HCT116 (cell line): Measurements from ENCODE around the gene NHSL1. TPM values are rescaled to one million over a fixed set of nuclear protein-coding genes. Genes with fewer than 3 reads are reported as not detected.

Experiments used
- ATAC-seq: fragments of 200-7000 bp; cut with Tn5 transposase; 2 replicates; pipeline ENCODE4 v1.9.1; 2020; ENCODE audit warnings: mild to moderate bottlenecking, moderate library complexity
- BruUV-seq: library from RNA; stranded (reverse); fragments of 400-500 nt; replicated peaks from 2 replicates; lab custom pipeline; 2021; lab: Mats Ljungman, UMichigan
- CTCF ChIA-PET: fragments of 300-600 bp; sonication (Branson Sonifier 250); formaldehyde crosslinking; loops from one replicate; lab custom pipeline; 2021; ENCODE audit warnings: antibody characterized with exemption; lab: Charles Lee
- POLR2A ChIA-PET: fragments of 300-600, 350-600 bp; sonication (Branson Sonifier 250); formaldehyde crosslinking; loops from one replicate; lab custom pipeline; 2021; ENCODE audit warnings: antibody characterized with exemption; lab: Charles Lee
- RAD21 ChIA-PET, 2 experiments: fragments of 300-600 bp; sonication (Branson Sonifier 250); formaldehyde crosslinking; loops; one replicate each; lab custom pipeline; 2023; ENCODE audit warnings: low total read pairs in 2 of 2; ENCODE audit not compliant: uncharacterized antibody in 2 of 2, unreplicated experiment in 2 of 2, low non-redundant PET in 1 of 2; lab: Charles Lee
- DNase-seq: peaks from one replicate; pipeline ENCODE4 v3.0.0-alpha.2; 2010; ENCODE audit warnings: low read depth, low spot score
- H2AFZ ChIP-seq: fragments of 200-600 bp; shearing (Covaris generic), sonication (generic); 2 replicates; pipeline ENCODE4 v1.6.1; 2017; ENCODE audit warnings: low read depth, mixed run types, mixed read lengths, antibody characterized with exemption, low read length; ENCODE audit not compliant: poor library complexity, severe bottlenecking
- H3K27ac ChIP-seq: 2 replicates; pipeline ENCODE4 v1.5.1; 2012; ENCODE audit warnings: low read depth, low read length
- H3K27me3 ChIP-seq: fragments of 200-600 bp; sonication (generic); 2 replicates; pipeline ENCODE4 v1.6.1; 2016; ENCODE audit warnings: mixed run types, low read length, mixed read lengths; ENCODE audit not compliant: insufficient read depth
- H3K36me3 ChIP-seq, 2 experiments: fragments of 200-500 bp in 1 of 2; fragments of 200-600 bp in 1 of 2; sonication (Bioruptor generic) in 1 of 2; sonication (generic) in 1 of 2; 2 replicates each; pipeline versions ENCODE4 v1.5.1 to v1.6.1; 2014 to 2016; ENCODE audit warnings: low read length in 2 of 2, inconsistent platforms in 1 of 2, mixed read lengths in 1 of 2, mixed run types in 1 of 2; ENCODE audit not compliant: insufficient read depth in 2 of 2, control insufficient read depth in 1 of 2
- H3K4me1 ChIP-seq, 2 experiments: fragments of 200-600 bp in 1 of 2; sonication (generic) in 1 of 2; 2 replicates each; pipeline versions ENCODE4 v1.5.1 to v1.6.1; 2012 to 2017; ENCODE audit warnings: low read length in 2 of 2, inconsistent platforms in 1 of 2, mild to moderate bottlenecking in 1 of 2, mixed read lengths in 1 of 2, mixed run types in 1 of 2, moderate library complexity in 1 of 2; ENCODE audit not compliant: insufficient read depth in 2 of 2, control insufficient read depth in 1 of 2
- H3K4me2 ChIP-seq: fragments of 200-600 bp; sonication (generic); 2 replicates; pipeline ENCODE4 v1.6.1; 2017; ENCODE audit warnings: mixed run types, low read length, mixed read lengths
- H3K4me3 ChIP-seq, 2 experiments: fragments of 200-600 bp in 1 of 2; sonication (generic) in 1 of 2; replicated peaks in 1 of 2; 2 replicates each; pipeline ENCODE4 v1.5.1; 2011 to 2016; ENCODE audit warnings: low read length in 2 of 2, control low read depth in 1 of 2, low read depth in 1 of 2, mild to moderate bottlenecking in 1 of 2, mixed read lengths in 1 of 2, mixed run types in 1 of 2
- H3K79me2 ChIP-seq: fragments of 200-600 bp; sonication (generic); 2 replicates; pipeline ENCODE4 v1.6.1; 2017; ENCODE audit warnings: mild to moderate bottlenecking, mixed run types, low read length, moderate library complexity, mixed read lengths; ENCODE audit not compliant: insufficient read depth
- H3K9ac ChIP-seq: fragments of 200-600 bp; sonication (generic); 2 replicates; pipeline ENCODE4 v1.6.1; 2016; ENCODE audit warnings: low read length, mixed read lengths
- H3K9me2 ChIP-seq: fragments of 200-600 bp; sonication (generic), shearing (Covaris generic); 2 replicates; pipeline ENCODE4 v1.6.1; 2017; ENCODE audit warnings: mixed run types, mild to moderate bottlenecking, moderate library complexity; ENCODE audit not compliant: insufficient read depth
- H3K9me3 ChIP-seq, 2 experiments: fragments of 200-500 bp in 1 of 2; fragments of 200-600 bp in 1 of 2; sonication (Bioruptor generic) in 1 of 2; sonication (generic) in 1 of 2; 2 replicates each; pipeline ENCODE4 v1.6.1; 2014 to 2017; ENCODE audit warnings: low read length in 2 of 2, mixed read lengths in 2 of 2, inconsistent platforms in 1 of 2, low read depth in 1 of 2, mild to moderate bottlenecking in 1 of 2, mixed run types in 1 of 2, moderate library complexity in 1 of 2; ENCODE audit not compliant: control insufficient read depth in 1 of 2, insufficient read depth in 1 of 2
- H4K20me1 ChIP-seq: fragments of 200-600 bp; sonication (generic), shearing (Covaris generic); 2 replicates; pipeline ENCODE4 v1.6.1; 2017; ENCODE audit warnings: mixed run types, mild to moderate bottlenecking, moderate library complexity; ENCODE audit not compliant: insufficient read depth
- CEBPB ChIP-seq: IDR thresholded peaks from 2 replicates; pipeline ENCODE4 v1.6.1; 2012; ENCODE audit warnings: low read depth
- EGR1 ChIP-seq: IDR thresholded peaks from 2 replicates; pipeline ENCODE4 v1.6.1; 2012; ENCODE audit warnings: low read depth
- ELF1 ChIP-seq: IDR thresholded peaks from 2 replicates; pipeline ENCODE4 v1.6.1; 2012; ENCODE audit warnings: low read depth, borderline replicate concordance
- EZH2 ChIP-seq: fragments of 200-600 bp; sonication (generic); IDR thresholded peaks from 2 replicates; pipeline ENCODE4 v1.6.1; 2017; ENCODE audit warnings: antibody characterized with exemption, mixed run types
- FOSL1 ChIP-seq: IDR thresholded peaks from 2 replicates; pipeline ENCODE4 v1.6.1; 2012; ENCODE audit warnings: low read depth
- POLR2A ChIP-seq: IDR thresholded peaks from 2 replicates; pipeline ENCODE4 v1.7.0; 2011; ENCODE audit warnings: borderline replicate concordance; ENCODE audit not compliant: insufficient read depth, insufficient read length; ENCODE audit errors: extremely low read depth
- POLR2AphosphoS5 ChIP-seq: IDR thresholded peaks from 2 replicates; pipeline ENCODE4 v1.6.1; 2011; ENCODE audit warnings: mild to moderate bottlenecking, low read depth, low read length, moderate library complexity
- RAD21 ChIP-seq: IDR thresholded peaks from 2 replicates; pipeline ENCODE4 v1.6.1; 2012; ENCODE audit warnings: low read depth, mild to moderate bottlenecking
- SIN3A ChIP-seq: IDR thresholded peaks from 2 replicates; pipeline ENCODE4 v1.6.1; 2012; ENCODE audit warnings: low read depth
- SP1 ChIP-seq: IDR thresholded peaks from 2 replicates; pipeline ENCODE4 v1.6.1; 2012; ENCODE audit warnings: low read depth
- SRF ChIP-seq: IDR thresholded peaks from 2 replicates; pipeline ENCODE4 v1.6.1; 2012; ENCODE audit warnings: low read depth
- TCF7L2 ChIP-seq: IDR thresholded peaks from 2 replicates; pipeline ENCODE4 v1.7.0; 2011; ENCODE audit warnings: borderline replicate concordance, inconsistent platforms; ENCODE audit not compliant: insufficient read depth, insufficient read length; ENCODE audit errors: extremely low read depth
- YY1 ChIP-seq: IDR thresholded peaks from 2 replicates; pipeline ENCODE4 v1.6.1; 2011; ENCODE audit warnings: low read length, low read depth, moderate library complexity, mild to moderate bottlenecking; ENCODE audit not compliant: insufficient replicate concordance; ENCODE audit errors: extremely low read depth
- ZFX ChIP-seq: fragments of 450-650 bp; IDR thresholded peaks from 2 replicates; pipeline ENCODE4 v1.6.1; 2017
- ZNF274 ChIP-seq: fragments of 200-500 bp; sonication (Bioruptor generic); IDR thresholded peaks from 2 replicates; pipeline ENCODE4 v1.6.1; 2014; ENCODE audit warnings: mild to moderate bottlenecking, low read depth, low read length, inconsistent platforms
- intact Hi-C: fragments of 100-400 bp; cut with micrococcal nuclease; formaldehyde crosslinking; loops from 2 replicates; pipeline ENCODE4 v1.10.0; 2022
- total RNA-seq: library from RNA; stranded (reverse); gene quantifications from one replicate; pipeline ENCODE4 v1.2.1, GENCODE V29; 2021; ENCODE audit not compliant: unreplicated experiment
- TF ChIP-seq, protein P1 (sequence below), 3 experiments: fragments of 200-600 bp in 1 of 3; sonication (generic) in 1 of 3; IDR thresholded peaks in 2 of 3; conservative IDR thresholded peaks in 1 of 3; 2 replicates each; pipeline ENCODE4 v1.5.1; 2012 to 2017; ENCODE audit warnings: low read depth in 2 of 3, low read length in 2 of 3, antibody characterized with exemption in 1 of 3, borderline replicate concordance in 1 of 3, control low read depth in 1 of 3, mild to moderate bottlenecking in 1 of 3, mixed read lengths in 1 of 3, mixed run types in 1 of 3, moderate library complexity in 1 of 3; ENCODE audit not compliant: insufficient read depth in 1 of 3
- TF ChIP-seq, protein P2 (sequence below): IDR thresholded peaks from 2 replicates; pipeline ENCODE4 v1.6.1; 2011; ENCODE audit warnings: mild to moderate bottlenecking, low read length, moderate library complexity; ENCODE audit not compliant: insufficient replicate concordance; ENCODE audit errors: extremely low read depth
- TF ChIP-seq, protein P3 (sequence below): IDR thresholded peaks from 2 replicates; pipeline ENCODE4 v1.6.1; 2012; ENCODE audit warnings: low read depth
- TF ChIP-seq, protein P4 (sequence below): IDR thresholded peaks from 2 replicates; pipeline ENCODE4 v1.6.1; 2012

The NHSL1 gene
- total RNA-seq, 1 experiment from 2014 or later: 15.4 TPM

DNA sequence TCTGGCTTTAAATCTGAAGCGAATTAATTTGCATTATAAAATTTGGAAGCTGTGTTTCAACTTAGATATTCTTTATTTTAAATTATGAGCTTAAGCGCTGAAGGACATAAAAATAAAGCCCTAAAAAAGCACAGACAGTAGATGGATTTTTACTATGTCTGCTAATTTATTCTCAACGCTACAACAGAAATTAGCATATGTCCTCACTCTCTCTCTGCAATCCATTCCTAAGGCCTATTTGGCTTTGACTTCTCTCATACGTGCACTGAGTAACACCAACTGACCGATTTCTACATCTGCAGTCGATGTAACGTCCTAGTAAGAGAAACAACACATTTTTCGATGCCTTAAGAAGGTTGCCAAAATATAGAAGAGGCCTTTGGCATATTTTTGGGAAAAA, 71.6 kb downstream of the NHSL1 start:
- Histone ChIP-seq H3K27me3 (no peaks in the 10 kb centered on the region), H4K20me1 (no peaks in the 10 kb centered on the region), H3K9me3 (no peaks in the 10 kb centered on the region), H3K36me3 (no peaks in the 10 kb centered on the region), H2AFZ (no peak overlapping the region), H3K79me2 (no peaks in the 10 kb centered on the region), H3K9me2 (no peaks in the 10 kb centered on the region), H3K27ac (no peak overlapping the region), H3K4me3 (no peak overlapping the region), H3K4me1 (no peaks in the 10 kb centered on the region), H3K4me2 (no peak overlapping the region), H3K9ac (no peak overlapping the region)
- DNase-seq (no peak), ATAC-seq (no peak)
- no TSS peak for BruUV-seq
- POLR2A ChIA-PET: no interaction called here
- intact Hi-C loops: loop anchor here (2.0 to 5.0 kb wide), 3 partner anchors 161 to 339 kb away; no protein-coding TSS in a partner anchor
- RAD21 ChIA-PET: no interaction called here
- TF ChIP-seq POLR2A: no peak
- no peak for TF ChIP-seq EGR1
- no peak for TF ChIP-seq SIN3A
- no peak for TF ChIP-seq SP1
- no peak for TF ChIP-seq CEBPB
- TF ChIP-seq, protein P1, sequence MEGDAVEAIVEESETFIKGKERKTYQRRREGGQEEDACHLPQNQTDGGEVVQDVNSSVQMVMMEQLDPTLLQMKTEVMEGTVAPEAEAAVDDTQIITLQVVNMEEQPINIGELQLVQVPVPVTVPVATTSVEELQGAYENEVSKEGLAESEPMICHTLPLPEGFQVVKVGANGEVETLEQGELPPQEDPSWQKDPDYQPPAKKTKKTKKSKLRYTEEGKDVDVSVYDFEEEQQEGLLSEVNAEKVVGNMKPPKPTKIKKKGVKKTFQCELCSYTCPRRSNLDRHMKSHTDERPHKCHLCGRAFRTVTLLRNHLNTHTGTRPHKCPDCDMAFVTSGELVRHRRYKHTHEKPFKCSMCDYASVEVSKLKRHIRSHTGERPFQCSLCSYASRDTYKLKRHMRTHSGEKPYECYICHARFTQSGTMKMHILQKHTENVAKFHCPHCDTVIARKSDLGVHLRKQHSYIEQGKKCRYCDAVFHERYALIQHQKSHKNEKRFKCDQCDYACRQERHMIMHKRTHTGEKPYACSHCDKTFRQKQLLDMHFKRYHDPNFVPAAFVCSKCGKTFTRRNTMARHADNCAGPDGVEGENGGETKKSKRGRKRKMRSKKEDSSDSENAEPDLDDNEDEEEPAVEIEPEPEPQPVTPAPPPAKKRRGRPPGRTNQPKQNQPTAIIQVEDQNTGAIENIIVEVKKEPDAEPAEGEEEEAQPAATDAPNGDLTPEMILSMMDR (IDR thresholded peaks at IDR 0.05 in 2 of 3, conservative IDR thresholded peaks at IDR 0.05 in 1 of 3; ENCODE audit: borderline replicate concordance in 1 of 3, insufficient read depth in 1 of 3, low read depth in 2 of 3, low read length in 2 of 3): no peak
- TF ChIP-seq SRF: no peak
- TF ChIP-seq, protein P2, sequence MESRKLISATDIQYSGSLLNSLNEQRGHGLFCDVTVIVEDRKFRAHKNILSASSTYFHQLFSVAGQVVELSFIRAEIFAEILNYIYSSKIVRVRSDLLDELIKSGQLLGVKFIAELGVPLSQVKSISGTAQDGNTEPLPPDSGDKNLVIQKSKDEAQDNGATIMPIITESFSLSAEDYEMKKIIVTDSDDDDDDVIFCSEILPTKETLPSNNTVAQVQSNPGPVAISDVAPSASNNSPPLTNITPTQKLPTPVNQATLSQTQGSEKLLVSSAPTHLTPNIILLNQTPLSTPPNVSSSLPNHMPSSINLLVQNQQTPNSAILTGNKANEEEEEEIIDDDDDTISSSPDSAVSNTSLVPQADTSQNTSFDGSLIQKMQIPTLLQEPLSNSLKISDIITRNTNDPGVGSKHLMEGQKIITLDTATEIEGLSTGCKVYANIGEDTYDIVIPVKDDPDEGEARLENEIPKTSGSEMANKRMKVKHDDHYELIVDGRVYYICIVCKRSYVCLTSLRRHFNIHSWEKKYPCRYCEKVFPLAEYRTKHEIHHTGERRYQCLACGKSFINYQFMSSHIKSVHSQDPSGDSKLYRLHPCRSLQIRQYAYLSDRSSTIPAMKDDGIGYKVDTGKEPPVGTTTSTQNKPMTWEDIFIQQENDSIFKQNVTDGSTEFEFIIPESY: no peak
- no peak for TF ChIP-seq ZFX
- no peak for TF ChIP-seq TCF7L2
- TF ChIP-seq ELF1: no peak
- TF ChIP-seq FOSL1: no peak
- TF ChIP-seq EZH2: no peak
- no peak for TF ChIP-seq RAD21
- no peak for TF ChIP-seq ZNF274
- TF ChIP-seq, protein P3, sequence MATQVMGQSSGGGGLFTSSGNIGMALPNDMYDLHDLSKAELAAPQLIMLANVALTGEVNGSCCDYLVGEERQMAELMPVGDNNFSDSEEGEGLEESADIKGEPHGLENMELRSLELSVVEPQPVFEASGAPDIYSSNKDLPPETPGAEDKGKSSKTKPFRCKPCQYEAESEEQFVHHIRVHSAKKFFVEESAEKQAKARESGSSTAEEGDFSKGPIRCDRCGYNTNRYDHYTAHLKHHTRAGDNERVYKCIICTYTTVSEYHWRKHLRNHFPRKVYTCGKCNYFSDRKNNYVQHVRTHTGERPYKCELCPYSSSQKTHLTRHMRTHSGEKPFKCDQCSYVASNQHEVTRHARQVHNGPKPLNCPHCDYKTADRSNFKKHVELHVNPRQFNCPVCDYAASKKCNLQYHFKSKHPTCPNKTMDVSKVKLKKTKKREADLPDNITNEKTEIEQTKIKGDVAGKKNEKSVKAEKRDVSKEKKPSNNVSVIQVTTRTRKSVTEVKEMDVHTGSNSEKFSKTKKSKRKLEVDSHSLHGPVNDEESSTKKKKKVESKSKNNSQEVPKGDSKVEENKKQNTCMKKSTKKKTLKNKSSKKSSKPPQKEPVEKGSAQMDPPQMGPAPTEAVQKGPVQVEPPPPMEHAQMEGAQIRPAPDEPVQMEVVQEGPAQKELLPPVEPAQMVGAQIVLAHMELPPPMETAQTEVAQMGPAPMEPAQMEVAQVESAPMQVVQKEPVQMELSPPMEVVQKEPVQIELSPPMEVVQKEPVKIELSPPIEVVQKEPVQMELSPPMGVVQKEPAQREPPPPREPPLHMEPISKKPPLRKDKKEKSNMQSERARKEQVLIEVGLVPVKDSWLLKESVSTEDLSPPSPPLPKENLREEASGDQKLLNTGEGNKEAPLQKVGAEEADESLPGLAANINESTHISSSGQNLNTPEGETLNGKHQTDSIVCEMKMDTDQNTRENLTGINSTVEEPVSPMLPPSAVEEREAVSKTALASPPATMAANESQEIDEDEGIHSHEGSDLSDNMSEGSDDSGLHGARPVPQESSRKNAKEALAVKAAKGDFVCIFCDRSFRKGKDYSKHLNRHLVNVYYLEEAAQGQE: no peak
- no peak for TF ChIP-seq YY1
- TF ChIP-seq, protein P4, sequence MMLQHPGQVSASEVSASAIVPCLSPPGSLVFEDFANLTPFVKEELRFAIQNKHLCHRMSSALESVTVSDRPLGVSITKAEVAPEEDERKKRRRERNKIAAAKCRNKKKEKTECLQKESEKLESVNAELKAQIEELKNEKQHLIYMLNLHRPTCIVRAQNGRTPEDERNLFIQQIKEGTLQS: no peak
- TF ChIP-seq POLR2AphosphoS5: no peak
- CTCF ChIA-PET: no interaction called here
